NCI-H2227 (cell line): ENCODE results near the gene TECTB.

Experiments used
- DNase-seq: peaks from one replicate; lab custom pipeline; 2025; ENCODE audit not compliant: unreplicated experiment; lab: John Stamatoyannopoulos, UW

TECTB gene

GRCh38 chr10:112307358-112308124, 24.3 kb downstream of the TECTB start:
- DNase-seq, result no peak

GRCh38 chr10:112308125-112308502, 24.9 kb downstream of the TECTB start:
- DNase-seq, result no peak

DNA sequence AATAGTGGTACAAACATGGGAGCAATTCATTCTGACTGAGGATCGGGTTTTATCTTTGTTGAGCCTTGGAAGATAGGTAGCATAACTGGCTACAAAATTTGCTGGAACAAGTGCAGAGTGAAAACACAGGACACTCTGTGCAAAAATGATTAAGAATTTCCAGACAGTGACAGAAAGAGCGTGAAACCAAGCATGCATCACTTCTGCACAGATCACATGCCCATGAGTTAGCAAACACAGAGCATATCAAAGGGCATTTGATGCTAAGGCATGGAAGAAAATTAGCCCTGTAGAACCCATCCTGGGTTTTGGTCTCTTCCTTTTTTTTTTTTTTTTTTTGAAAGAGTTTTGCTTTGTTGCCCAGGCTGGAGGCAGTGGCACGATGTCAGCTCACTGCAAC, 28.3 kb downstream of the TECTB start:
- no peak for DNase-seq

DNA sequence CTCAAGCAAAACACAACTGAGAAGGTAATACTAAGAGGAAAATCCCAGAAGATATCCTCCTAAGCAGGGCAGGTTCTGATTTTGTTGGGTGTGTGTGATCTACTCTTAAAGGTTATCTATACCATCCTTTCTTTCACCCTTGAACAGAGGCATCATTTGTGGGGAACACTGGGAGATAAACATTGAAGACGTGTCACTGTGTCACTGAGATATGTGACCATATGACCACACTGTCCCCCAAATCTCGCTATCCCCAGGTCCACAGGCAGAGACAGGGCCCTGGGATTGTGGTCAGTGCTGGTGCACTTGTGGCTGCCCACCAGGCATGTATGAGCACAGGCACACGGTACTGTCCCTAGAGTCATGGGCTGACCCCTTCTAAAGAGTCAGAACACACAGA, 30.0 kb downstream of the TECTB start:
- no peak for DNase-seq

DNA sequence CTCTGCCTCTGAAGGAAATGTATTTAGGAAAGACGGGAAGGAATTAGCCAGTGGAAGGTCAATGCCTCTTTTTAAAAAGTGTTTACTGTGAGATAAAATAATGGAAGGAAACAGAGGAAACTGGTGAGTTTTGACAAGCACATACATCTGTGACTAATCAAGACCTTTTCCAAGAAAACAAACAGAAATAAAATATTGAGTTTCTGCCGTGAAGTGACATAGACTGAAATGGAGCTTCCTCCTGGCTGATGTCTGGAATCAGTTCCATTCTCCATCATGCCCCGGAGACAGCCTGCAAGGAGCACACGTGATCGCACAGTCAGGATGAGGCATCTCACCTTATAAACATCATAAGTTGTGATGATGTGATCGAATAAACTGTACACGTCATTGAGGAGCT, 30.7 kb downstream of the TECTB start:
- DNase-seq, result no peak

- peak; percentile 63 for DNase-seq
These were observed 31.7 kb downstream of the TECTB start for GRCh38 chr10:112314822-112315474.

DNA sequence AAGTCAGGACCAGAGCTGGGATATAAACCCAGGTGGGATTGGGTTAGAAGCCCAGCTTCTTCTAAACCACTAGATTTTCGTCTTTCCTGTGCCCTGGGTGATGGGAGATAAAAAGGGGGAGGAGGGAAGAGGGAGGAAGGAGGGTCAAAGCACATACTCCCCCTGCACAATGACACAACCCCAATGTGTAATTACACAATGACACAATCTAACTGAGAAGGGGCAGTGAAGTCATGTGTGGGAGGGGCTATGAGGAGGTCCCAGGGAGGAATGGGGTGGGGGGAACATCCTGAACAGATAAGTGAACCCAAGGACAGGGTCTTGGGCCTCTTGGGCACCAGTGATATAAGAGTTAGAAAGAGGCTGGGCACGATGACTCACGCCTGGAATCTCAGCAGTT, 44.5 kb downstream of the TECTB start:
- no peak for DNase-seq

DNA sequence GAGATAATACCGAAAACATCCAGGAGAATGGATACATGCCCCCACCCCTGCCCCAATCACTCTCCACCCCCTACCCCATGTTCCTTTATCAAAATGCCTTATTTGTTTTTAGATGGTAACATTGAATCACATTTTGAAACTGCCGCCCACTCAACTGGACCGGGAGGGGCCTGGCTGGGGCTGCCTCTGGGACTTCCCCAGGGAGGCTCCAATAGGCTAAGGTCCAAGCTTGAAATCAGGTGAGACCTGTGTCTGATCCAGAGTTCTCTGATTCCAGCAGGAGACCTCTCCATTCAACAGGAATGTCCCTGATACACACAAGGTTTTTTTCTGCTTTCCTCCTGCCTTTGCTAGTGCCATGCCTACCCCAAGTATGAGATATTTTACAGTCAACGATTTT, 47.0 kb downstream of the TECTB start:
- no peak for DNase-seq

DNA sequence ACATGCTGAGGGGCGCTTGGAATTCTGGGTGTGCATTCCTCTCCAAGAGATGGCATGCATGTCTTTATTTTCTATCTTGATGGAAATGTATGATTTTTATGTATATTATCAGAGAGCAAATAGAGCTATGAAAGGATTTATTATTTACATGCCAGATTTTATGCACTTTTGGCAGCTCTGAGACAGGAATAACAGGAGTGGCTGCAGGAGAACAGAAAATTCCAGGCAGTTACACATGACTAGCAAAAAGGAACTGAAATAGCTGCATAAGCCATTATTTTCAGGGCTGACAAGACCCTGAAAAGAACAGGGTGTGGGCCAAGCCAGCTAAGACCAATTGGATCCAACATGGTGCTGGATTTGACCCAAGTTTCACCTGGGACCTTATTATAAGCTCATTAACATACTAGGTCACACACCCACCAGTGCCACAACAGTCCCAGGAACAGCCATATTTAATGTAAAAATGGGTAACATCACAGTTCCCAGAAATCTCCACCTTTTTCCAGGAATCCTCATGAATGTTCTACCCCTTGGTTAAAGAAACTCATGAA, 47.5 kb downstream of the TECTB start:
- no peak for DNase-seq

- DNase-seq, result no peak
These were observed 48.8 kb downstream of the TECTB start for GRCh38 chr10:112332022-112332421.

- DNase-seq, result no peak
These were observed 49.5 kb downstream of the TECTB start for GRCh38 chr10:112332509-112333228.

- DNase-seq, result no peak
These were observed 50.3 kb downstream of the TECTB start for GRCh38 chr10:112333452-112333851.

GRCh38 chr10:112335111-112335867, 52.1 kb downstream of the TECTB start:
- no peak for DNase-seq

GRCh38 chr10:112335868-112336265, 52.7 kb downstream of the TECTB start:
- no peak for DNase-seq

DNA sequence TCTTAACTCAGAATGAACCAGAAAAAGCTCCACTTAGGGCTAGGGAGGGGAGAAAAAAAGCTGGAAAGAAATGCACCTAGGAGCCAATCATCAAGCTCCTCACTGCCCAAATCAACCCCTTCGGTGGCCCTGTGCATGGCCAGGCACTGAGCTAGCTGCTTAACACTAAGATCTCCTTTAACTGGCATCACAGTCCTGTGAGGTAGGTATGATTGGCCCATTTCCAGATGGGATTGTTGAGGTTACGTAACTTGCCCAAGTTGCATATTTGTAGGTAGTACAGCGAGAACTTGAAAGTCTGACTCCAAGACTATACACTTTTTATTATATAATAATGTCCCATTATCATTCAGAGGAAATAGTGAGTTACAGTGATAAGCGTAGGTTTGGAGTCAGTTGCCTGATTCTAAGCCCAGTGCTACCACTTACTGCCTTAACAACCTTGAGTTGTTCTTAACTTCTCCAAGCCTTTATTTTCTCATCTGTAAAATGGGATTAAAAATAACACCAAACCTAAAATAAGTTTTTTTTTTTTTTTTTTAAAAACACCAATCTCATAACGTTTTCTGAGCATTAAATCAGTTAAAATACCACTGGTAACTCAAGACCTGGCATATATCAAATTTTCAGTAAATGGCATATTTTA, 53.5 kb downstream of the TECTB start:
- no peak for DNase-seq

DNA sequence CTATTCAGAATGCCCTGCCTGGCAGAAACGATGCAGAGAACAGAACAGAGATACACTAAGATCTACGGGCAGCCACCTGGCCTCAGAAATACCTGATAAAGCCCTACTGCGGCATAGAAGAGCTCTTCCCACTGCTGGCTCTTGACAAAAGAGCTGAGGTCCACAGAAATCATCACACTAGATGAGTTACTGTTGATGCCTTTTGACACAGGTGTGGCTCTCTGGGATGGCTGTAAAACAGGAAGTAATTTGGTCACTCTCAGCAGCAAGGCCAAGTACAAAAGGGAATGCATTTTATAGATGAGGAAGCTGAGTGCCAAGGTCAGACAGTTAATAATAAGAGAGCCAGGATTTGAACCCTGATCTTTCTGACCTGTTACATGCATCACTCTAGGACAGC, 55.8 kb downstream of the TECTB start:
- DNase-seq, result no peak

- no peak for DNase-seq
These were observed 57.4 kb downstream of the TECTB start for GRCh38 chr10:112340601-112341000.

GRCh38 chr10:112343056-112343806, 60.0 kb downstream of the TECTB start:
- DNase-seq, result no peak

GRCh38 chr10:112344261-112344660, 61.1 kb downstream of the TECTB start:
- DNase-seq, result no peak

DNA sequence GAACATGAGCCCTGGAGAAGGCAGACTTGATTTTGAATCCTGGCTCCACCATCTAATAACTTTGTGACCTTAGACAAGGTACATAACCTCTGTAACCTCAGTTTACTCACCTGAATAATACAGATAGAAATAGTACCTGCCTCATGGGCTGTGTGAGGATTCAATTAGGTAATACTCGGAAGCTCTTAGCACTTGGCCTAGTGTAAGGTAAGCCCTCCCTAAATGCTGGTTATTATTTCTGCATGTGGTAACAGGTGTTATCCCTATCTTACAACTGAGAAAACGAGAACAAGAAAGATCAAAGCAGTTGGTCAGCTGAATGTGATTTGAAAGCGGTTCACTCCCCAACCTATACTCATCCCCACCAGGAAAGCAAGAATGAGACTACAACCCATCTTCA, 62.0 kb downstream of the TECTB start:
- DNase-seq, result no peak
